WTC11 (cell line): ENCODE data around the gene BMF. TPM values are rescaled to one million over a fixed set of nuclear protein-coding genes. Genes with fewer than 3 reads are reported as not detected.

ENCODE experiments used
- ATAC-seq: fragments of 200-7000 bp; cut with Tn5 transposase; 2 replicates; pipeline ENCODE4 v1.10.0; 2021; ENCODE audit warnings: mild to moderate bottlenecking, moderate library complexity
- CTCF ChIA-PET: fragments of 300-600 bp; sonication (Branson Sonifier 250); formaldehyde crosslinking; loops from one replicate; lab custom pipeline; 2021; ENCODE audit warnings: antibody characterized with exemption; lab: Charles Lee
- POLR2A ChIA-PET: fragments of 350-600 bp; sonication (Branson Sonifier 250); formaldehyde crosslinking; loops from one replicate; lab custom pipeline; 2021; ENCODE audit warnings: antibody characterized with exemption; lab: Charles Lee
- DNase-seq: peaks from one replicate; pipeline ENCODE4 v3.0.0; 2021; ENCODE audit warnings: low spot score
- H3K27ac Mint-ChIP-seq: 2 replicates; pipeline ENCODE4 v1.8.0; 2021; ENCODE audit warnings: mixed read lengths
- H3K27me3 Mint-ChIP-seq: 2 replicates; pipeline ENCODE4 v1.8.0; 2021; ENCODE audit warnings: low read depth, mild to moderate bottlenecking, moderate library complexity, mixed read lengths
- H3K36me3 Mint-ChIP-seq: 2 replicates; pipeline ENCODE4 v1.8.0; 2021; ENCODE audit warnings: mixed read lengths
- H3K4me1 Mint-ChIP-seq: 2 replicates; pipeline ENCODE4 v1.8.0; 2022; ENCODE audit warnings: mixed read lengths
- H3K4me3 Mint-ChIP-seq: 2 replicates; pipeline ENCODE4 v1.8.0; 2021; ENCODE audit warnings: mild to moderate bottlenecking, moderate library complexity, mixed read lengths
- H3K9me3 Mint-ChIP-seq: 2 replicates; pipeline ENCODE4 v1.8.0; 2021; ENCODE audit warnings: mixed read lengths
- CREB1 ChIP-seq: sonication (generic); formaldehyde crosslinking; IDR thresholded peaks from 2 replicates; pipeline ENCODE4 v1.8.0; 2023; ENCODE audit warnings: mild to moderate bottlenecking, missing genetic modification reagents
- CREM ChIP-seq: sonication (generic); formaldehyde crosslinking; IDR thresholded peaks from 2 replicates; pipeline ENCODE4 v1.8.1; 2022; ENCODE audit warnings: mild to moderate bottlenecking, missing genetic modification reagents, moderate library complexity
- E2F1 ChIP-seq: sonication (generic); formaldehyde crosslinking; IDR thresholded peaks from 2 replicates; pipeline ENCODE4 v1.8.0; 2022; ENCODE audit warnings: mild to moderate bottlenecking, missing genetic modification reagents
- E2F5 ChIP-seq: sonication (generic); formaldehyde crosslinking; IDR thresholded peaks from 2 replicates; pipeline ENCODE4 v1.8.1; 2022; ENCODE audit warnings: mild to moderate bottlenecking, moderate library complexity, missing genetic modification reagents
- ETV6 ChIP-seq: sonication (generic); formaldehyde crosslinking; IDR thresholded peaks from 2 replicates; pipeline ENCODE4 v1.8.1; 2022; ENCODE audit warnings: mild to moderate bottlenecking, missing genetic modification reagents
- FOXK1 ChIP-seq: sonication (generic); formaldehyde crosslinking; IDR thresholded peaks from 2 replicates; pipeline ENCODE4 v1.8.0; 2022; ENCODE audit warnings: mild to moderate bottlenecking, moderate library complexity, missing genetic modification reagents
- FOXP1 ChIP-seq: sonication (generic); formaldehyde crosslinking; IDR thresholded peaks from 2 replicates; pipeline ENCODE4 v1.8.0; 2022; ENCODE audit warnings: missing genetic modification reagents, mild to moderate bottlenecking, moderate library complexity, borderline replicate concordance
- GABPB1 ChIP-seq: sonication (generic); formaldehyde crosslinking; IDR thresholded peaks from 2 replicates; pipeline ENCODE4 v1.8.1; 2023; ENCODE audit warnings: mild to moderate bottlenecking, missing genetic modification reagents
- GTF2I ChIP-seq: fragments of 250-450 bp; sonication (Bioruptor Pico); conservative IDR thresholded peaks from 2 replicates; pipeline ENCODE4 v1.4.0; 2021; ENCODE audit warnings: mild to moderate bottlenecking
- IRF1 ChIP-seq: sonication (generic); formaldehyde crosslinking; IDR thresholded peaks from 2 replicates; pipeline ENCODE4 v1.8.0; 2023; ENCODE audit warnings: missing genetic modification reagents
- OVOL2 ChIP-seq: fragments of 250-450 bp; sonication (Bioruptor Pico); IDR thresholded peaks from 2 replicates; pipeline ENCODE4 v1.9.0; 2021; ENCODE audit warnings: mild to moderate bottlenecking, borderline replicate concordance
- PRDM15 ChIP-seq: sonication (generic); formaldehyde crosslinking; IDR thresholded peaks from 2 replicates; pipeline ENCODE4 v1.8.0; 2022; ENCODE audit warnings: missing genetic modification reagents
- RELA ChIP-seq: sonication (generic); formaldehyde crosslinking; IDR thresholded peaks from 2 replicates; pipeline ENCODE4 v1.8.1; 2022; ENCODE audit warnings: missing genetic modification reagents, mild to moderate bottlenecking, borderline replicate concordance
- SMAD3 ChIP-seq: sonication (generic); formaldehyde crosslinking; IDR thresholded peaks from 2 replicates; pipeline ENCODE4 v1.8.0; 2022; ENCODE audit warnings: missing genetic modification reagents, mild to moderate bottlenecking, borderline replicate concordance
- TP53 ChIP-seq: sonication (generic); formaldehyde crosslinking; IDR thresholded peaks from 2 replicates; pipeline ENCODE4 v1.8.1; 2023; ENCODE audit warnings: mild to moderate bottlenecking, missing genetic modification reagents
- USF1 ChIP-seq: sonication (generic); formaldehyde crosslinking; IDR thresholded peaks from 2 replicates; pipeline ENCODE4 v1.8.0; 2022; ENCODE audit warnings: mild to moderate bottlenecking, missing genetic modification reagents
- USF2 ChIP-seq: sonication (generic); formaldehyde crosslinking; IDR thresholded peaks from 2 replicates; pipeline ENCODE4 v1.8.1; 2023; ENCODE audit warnings: mild to moderate bottlenecking, missing genetic modification reagents, moderate library complexity
- total RNA-seq: library from RNA; stranded (reverse); gene quantifications from 3 replicates; pipeline ENCODE4 v1.2.3, GENCODE V29; 2021
- TF ChIP-seq, protein P1 (sequence below): sonication (generic); formaldehyde crosslinking; IDR thresholded peaks from 2 replicates; pipeline ENCODE4 v1.8.1; 2022; ENCODE audit warnings: mild to moderate bottlenecking, missing genetic modification reagents, moderate library complexity, borderline replicate concordance
- TF ChIP-seq, protein P2 (sequence below): sonication (generic); formaldehyde crosslinking; IDR thresholded peaks from 2 replicates; pipeline ENCODE4 v1.8.1; 2022; ENCODE audit warnings: low read depth, mild to moderate bottlenecking, moderate library complexity, missing genetic modification reagents, borderline replicate concordance

Gene BMF
- total RNA-seq, 1 experiment from 2014 or later: 36.9 TPM

- Mint-ChIP-seq H3K4me1 (peaks cover 36% of the 10 kb centered on the region), H3K9me3 (no peaks in the 10 kb centered on the region), H3K27me3 (peaks cover 28% of the 10 kb centered on the region), H3K27ac (peak overlapping the region; percentile 12; the same call in 1 of the 2 replicates), H3K4me3 (peak overlapping the region; percentile 41), H3K36me3 (no peaks in the 10 kb centered on the region)
- ChIA-PET POLR2A (interaction anchor here (0.6 to 1.2 kb wide), 3 partner anchors 10 to 24 kb away, joined by 3 read pairs; no protein-coding TSS in a partner anchor), CTCF (interaction anchor here (0.8 to 2.0 kb wide), 10 partner anchors 9 to 230 kb away, joined by 3 to 13 read pairs (median 4); no protein-coding TSS in a partner anchor)
- DNase-seq: peak; percentile 64
- peak; percentile 92 for ATAC-seq
- TF ChIP-seq ETV6 (no peak), USF2 (peak; percentile 61), FOXP1 (no peak), IRF1 (CRISPR knock-in tag) (no peak), TP53 (CRISPR knock-in tag) (no peak), GTF2I (CRISPR knock-in tag) (no peak), CREM (no peak), CREB1 (CRISPR knock-in tag) (no peak), USF1 (CRISPR knock-in tag) (peak; percentile 58; the same call in 1 of the 2 replicates), E2F5 (CRISPR knock-in tag) (no peak), GABPB1 (CRISPR knock-in tag) (peak; percentile 64), RELA (CRISPR knock-in tag) (no peak), OVOL2 (no peak), E2F1 (CRISPR knock-in tag) (no peak), FOXK1 (CRISPR knock-in tag) (peak; percentile 70; the same call in 1 of the 2 replicates)
- TF ChIP-seq, all 79 proteins: peak for 4
Observed at GRCh38 chr15:40081691-40082194, 26.9 kb downstream of the BMF start.

DNA sequence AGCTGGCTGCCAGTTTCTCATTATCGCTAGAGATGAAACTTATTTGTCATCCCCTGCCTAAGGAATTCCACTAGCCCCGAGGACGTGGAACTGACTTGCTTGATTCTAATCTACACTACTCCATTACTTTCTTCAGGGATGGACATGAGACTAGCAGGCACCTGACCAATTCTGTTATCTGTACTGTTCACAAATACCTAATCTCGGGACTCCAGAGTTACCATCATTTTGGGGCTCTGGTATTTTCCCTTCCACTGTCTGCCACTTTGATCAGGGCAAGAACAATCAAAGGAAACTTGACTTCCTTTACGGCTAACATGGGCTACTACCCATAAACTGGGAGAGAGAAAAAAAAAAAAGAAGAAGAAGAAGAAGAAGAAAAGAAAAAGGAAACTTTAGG lies 27.8 kb downstream of the BMF start:
- ChIA-PET POLR2A (no interaction called here), CTCF (interaction anchor here (1.8 to 2.0 kb wide), 2 partner anchors 25 to 35 kb away, joined by 4 read pairs; no protein-coding TSS in a partner anchor)
- Mint-ChIP-seq H3K4me1 (peaks cover 32% of the 10 kb centered on the region), H3K9me3 (no peaks in the 10 kb centered on the region), H3K4me3 (0 out of 2 replicates have a peak overlapping the region, but pooled peaks have one; percentile 24), H3K36me3 (no peaks in the 10 kb centered on the region), H3K27ac (no peak overlapping the region), H3K27me3 (peaks cover 28% of the 10 kb centered on the region)
- DNase-seq: no peak
- no peak for ATAC-seq
- TF ChIP-seq, protein P1, sequence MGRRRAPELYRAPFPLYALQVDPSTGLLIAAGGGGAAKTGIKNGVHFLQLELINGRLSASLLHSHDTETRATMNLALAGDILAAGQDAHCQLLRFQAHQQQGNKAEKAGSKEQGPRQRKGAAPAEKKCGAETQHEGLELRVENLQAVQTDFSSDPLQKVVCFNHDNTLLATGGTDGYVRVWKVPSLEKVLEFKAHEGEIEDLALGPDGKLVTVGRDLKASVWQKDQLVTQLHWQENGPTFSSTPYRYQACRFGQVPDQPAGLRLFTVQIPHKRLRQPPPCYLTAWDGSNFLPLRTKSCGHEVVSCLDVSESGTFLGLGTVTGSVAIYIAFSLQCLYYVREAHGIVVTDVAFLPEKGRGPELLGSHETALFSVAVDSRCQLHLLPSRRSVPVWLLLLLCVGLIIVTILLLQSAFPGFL (CRISPR knock-in tag): no peak
- TF ChIP-seq CREB1 (CRISPR knock-in tag) (no peak), PRDM15 (CRISPR knock-in tag) (no peak), SMAD3 (CRISPR knock-in tag) (no peak), GABPB1 (CRISPR knock-in tag) (no peak), IRF1 (CRISPR knock-in tag) (no peak), USF2 (no peak)
- TF ChIP-seq, protein P2, sequence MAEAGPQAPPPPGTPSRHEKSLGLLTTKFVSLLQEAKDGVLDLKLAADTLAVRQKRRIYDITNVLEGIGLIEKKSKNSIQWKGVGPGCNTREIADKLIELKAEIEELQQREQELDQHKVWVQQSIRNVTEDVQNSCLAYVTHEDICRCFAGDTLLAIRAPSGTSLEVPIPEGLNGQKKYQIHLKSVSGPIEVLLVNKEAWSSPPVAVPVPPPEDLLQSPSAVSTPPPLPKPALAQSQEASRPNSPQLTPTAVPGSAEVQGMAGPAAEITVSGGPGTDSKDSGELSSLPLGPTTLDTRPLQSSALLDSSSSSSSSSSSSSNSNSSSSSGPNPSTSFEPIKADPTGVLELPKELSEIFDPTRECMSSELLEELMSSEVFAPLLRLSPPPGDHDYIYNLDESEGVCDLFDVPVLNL (CRISPR knock-in tag): no peak
